Endothelial cell (in vitro differentiated cells): ENCODE results near the gene EPHX1. TPM values are rescaled to one million over a fixed set of nuclear protein-coding genes. Genes with fewer than 3 reads are reported as not detected.

Experiments used
- DNase-seq: peaks from one replicate; pipeline ENCODE4 v3.0.0; 2021; ENCODE audit warnings: low spot score
- H3K27ac Mint-ChIP-seq: one replicate; pipeline ENCODE4 v1.8.0; 2021; ENCODE audit warnings: mixed read lengths, inconsistent platforms; ENCODE audit not compliant: unreplicated experiment
- H3K27me3 Mint-ChIP-seq: one replicate; pipeline ENCODE4 v1.8.0; 2021; ENCODE audit warnings: mild to moderate bottlenecking, moderate library complexity, mixed read lengths, inconsistent platforms; ENCODE audit not compliant: unreplicated experiment
- H3K36me3 Mint-ChIP-seq: one replicate; pipeline ENCODE4 v1.8.0; 2021; ENCODE audit warnings: mild to moderate bottlenecking, low read depth, mixed read lengths, inconsistent platforms; ENCODE audit not compliant: unreplicated experiment
- H3K4me1 Mint-ChIP-seq: one replicate; pipeline ENCODE4 v1.8.0; 2021; ENCODE audit warnings: mild to moderate bottlenecking, mixed read lengths, inconsistent platforms; ENCODE audit not compliant: unreplicated experiment
- H3K4me3 Mint-ChIP-seq: one replicate; pipeline ENCODE4 v1.8.0; 2021; ENCODE audit warnings: mild to moderate bottlenecking, mixed read lengths, inconsistent platforms; ENCODE audit not compliant: unreplicated experiment
- H3K9me3 Mint-ChIP-seq: one replicate; pipeline ENCODE4 v1.8.0; 2021; ENCODE audit warnings: mixed read lengths, inconsistent platforms; ENCODE audit not compliant: unreplicated experiment
- CTCF ChIP-seq: fragments of 200-600 bp; sonication (generic); IDR thresholded peaks from one replicate; pipeline ENCODE4 v1.5.0; 2021; ENCODE audit warnings: antibody characterized with exemption; ENCODE audit not compliant: unreplicated experiment
- total RNA-seq: library from RNA; stranded (reverse); fragmentation: NEBNext Ultra II Directional; extraction: Animal tissue kit (Norgen Biotek cat#: 25700); gene quantifications from one replicate; pipeline ENCODE4 v1.2.1, GENCODE V29; 2021; ENCODE audit not compliant: unreplicated experiment

EPHX1 gene
- total RNA-seq, 1 donor from 2014 or later, result 45.0 TPM

GRCh38 chr1:225763716-225764548, 46.0 kb upstream of the EPHX1 start:
- DNase-seq, result no peak
- no peaks in the 10 kb centered on the region for H3K27me3 Mint-ChIP-seq
- no peaks in the 10 kb centered on the region for H3K9me3 Mint-ChIP-seq
- H3K27ac Mint-ChIP-seq, result no peak overlapping the region
- H3K4me1 Mint-ChIP-seq, result peaks cover 9% of the 10 kb centered on the region
- TF ChIP-seq CTCF, result no peak
- no peaks in the 10 kb centered on the region for H3K36me3 Mint-ChIP-seq
- no peak overlapping the region for H3K4me3 Mint-ChIP-seq

- TF ChIP-seq CTCF, result no peak
- DNase-seq, result no peak
- no peaks in the 10 kb centered on the region for H3K9me3 Mint-ChIP-seq
- no peaks in the 10 kb centered on the region for H3K36me3 Mint-ChIP-seq
- H3K4me3 Mint-ChIP-seq, result no peak overlapping the region
- H3K27ac Mint-ChIP-seq, result no peak overlapping the region
- no peaks in the 10 kb centered on the region for H3K27me3 Mint-ChIP-seq
- peaks cover 9% of the 10 kb centered on the region for H3K4me1 Mint-ChIP-seq
Measured at GRCh38 chr1:225765982-225766674, 43.8 kb upstream of the EPHX1 start.

- peaks cover 13% of the 10 kb centered on the region for H3K4me1 Mint-ChIP-seq
- TF ChIP-seq CTCF, result no peak
- no peak for DNase-seq
- H3K27ac Mint-ChIP-seq, result no peak overlapping the region
- no peaks in the 10 kb centered on the region for H3K27me3 Mint-ChIP-seq
- H3K36me3 Mint-ChIP-seq, result no peaks in the 10 kb centered on the region
- no peaks in the 10 kb centered on the region for H3K9me3 Mint-ChIP-seq
- H3K4me3 Mint-ChIP-seq, result no peak overlapping the region
Measured at GRCh38 chr1:225766967-225767633, 42.8 kb upstream of the EPHX1 start.

- TF ChIP-seq CTCF, result no peak
- no peak overlapping the region for H3K27ac Mint-ChIP-seq
- H3K9me3 Mint-ChIP-seq, result no peaks in the 10 kb centered on the region
- H3K36me3 Mint-ChIP-seq, result no peaks in the 10 kb centered on the region
- no peak overlapping the region for H3K4me3 Mint-ChIP-seq
- H3K27me3 Mint-ChIP-seq, result no peaks in the 10 kb centered on the region
- DNase-seq, result no peak
- H3K4me1 Mint-ChIP-seq, result peaks cover 20% of the 10 kb centered on the region
Measured at GRCh38 chr1:225767634-225768540, 42.0 kb upstream of the EPHX1 start.
